22Rv1 (cell line): ENCODE results near the gene RAB8A.

Source experiments
- ZFX ChIP-seq: fragments of 450-650 bp; IDR thresholded peaks from 2 replicates; pipeline ENCODE4 v1.6.1; 2017; ENCODE audit warnings: antibody characterized with exemption, borderline replicate concordance
- TF ChIP-seq, protein P1 (sequence below): fragments of 450-650 bp; IDR thresholded peaks from 2 replicates; pipeline ENCODE4 v1.5.1; 2017; ENCODE audit warnings: mild to moderate bottlenecking

DNA sequence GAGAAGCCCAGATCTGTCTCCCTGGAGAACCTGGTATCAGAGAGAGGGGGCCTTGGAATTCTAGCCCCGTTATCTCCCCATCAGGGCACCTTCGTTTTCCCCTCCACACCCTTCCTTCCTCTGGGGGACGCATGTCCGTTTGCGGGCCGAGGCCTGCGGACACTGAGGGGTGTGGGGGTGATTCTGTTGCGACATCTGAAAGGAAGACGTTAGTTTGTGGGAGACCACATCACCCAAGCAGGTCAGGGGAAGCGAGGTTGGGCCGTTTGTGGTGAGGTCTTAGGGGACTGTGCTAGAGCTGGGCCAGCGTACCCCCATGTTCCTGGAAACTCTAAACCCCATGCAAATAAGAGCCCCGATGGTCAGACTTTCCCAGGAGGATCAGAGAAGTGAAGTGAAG lies 28.1 kb downstream of the RAB8A start:
- TF ChIP-seq, protein P1, sequence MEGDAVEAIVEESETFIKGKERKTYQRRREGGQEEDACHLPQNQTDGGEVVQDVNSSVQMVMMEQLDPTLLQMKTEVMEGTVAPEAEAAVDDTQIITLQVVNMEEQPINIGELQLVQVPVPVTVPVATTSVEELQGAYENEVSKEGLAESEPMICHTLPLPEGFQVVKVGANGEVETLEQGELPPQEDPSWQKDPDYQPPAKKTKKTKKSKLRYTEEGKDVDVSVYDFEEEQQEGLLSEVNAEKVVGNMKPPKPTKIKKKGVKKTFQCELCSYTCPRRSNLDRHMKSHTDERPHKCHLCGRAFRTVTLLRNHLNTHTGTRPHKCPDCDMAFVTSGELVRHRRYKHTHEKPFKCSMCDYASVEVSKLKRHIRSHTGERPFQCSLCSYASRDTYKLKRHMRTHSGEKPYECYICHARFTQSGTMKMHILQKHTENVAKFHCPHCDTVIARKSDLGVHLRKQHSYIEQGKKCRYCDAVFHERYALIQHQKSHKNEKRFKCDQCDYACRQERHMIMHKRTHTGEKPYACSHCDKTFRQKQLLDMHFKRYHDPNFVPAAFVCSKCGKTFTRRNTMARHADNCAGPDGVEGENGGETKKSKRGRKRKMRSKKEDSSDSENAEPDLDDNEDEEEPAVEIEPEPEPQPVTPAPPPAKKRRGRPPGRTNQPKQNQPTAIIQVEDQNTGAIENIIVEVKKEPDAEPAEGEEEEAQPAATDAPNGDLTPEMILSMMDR, result no peak
- TF ChIP-seq ZFX, result no peak
